Aorta (tissue), 5 donors: ENCODE data around the gene RHOT2. TPM values are rescaled to one million over a fixed set of nuclear protein-coding genes. Genes with fewer than 3 reads are reported as not detected.
"Not testable (repeated sequence)": the region's sequence is repeated elsewhere in the genome, so short reads cannot be mapped to it uniquely, and the experiment has no call there.

Experiments
- ATAC-seq: fragments of 200-7000 bp; cut with Tn5 transposase; one replicate; pipeline ENCODE4 v1.9.1; 2022; ENCODE audit warnings: moderate library complexity; ENCODE audit not compliant: low FRiP score
- DNase-seq, 2 donors: peaks; one replicate each; pipeline ENCODE4 v3.0.0-alpha.2; 2020
- H3K27ac ChIP-seq, 2 donors: one replicate each; pipeline ENCODE4 v1.5.1; 2013; ENCODE audit warnings: low read length in 2 of 2, mild to moderate bottlenecking in 2 of 2, moderate library complexity in 2 of 2, control low read depth in 1 of 2, inconsistent platforms in 1 of 2, low read depth in 1 of 2
- H3K27me3 ChIP-seq, 2 donors: one replicate each; pipeline ENCODE4 v1.6.1; 2013; ENCODE audit warnings: control low read depth in 1 of 2, low read length in 1 of 2, mild to moderate bottlenecking in 1 of 2, moderate library complexity in 1 of 2; ENCODE audit not compliant: insufficient read depth in 2 of 2, control insufficient read depth in 1 of 2
- H3K36me3 ChIP-seq, 2 donors: one replicate each; pipeline ENCODE4 v1.6.1; 2013; ENCODE audit warnings: control low read depth in 1 of 2, low read length in 1 of 2, mild to moderate bottlenecking in 1 of 2; ENCODE audit not compliant: insufficient read depth in 2 of 2, control insufficient read depth in 1 of 2
- H3K4me1 ChIP-seq, 2 donors: one replicate each; pipeline ENCODE4 v1.6.1; 2013; ENCODE audit warnings: low read length in 2 of 2, control low read depth in 1 of 2, mild to moderate bottlenecking in 1 of 2, moderate library complexity in 1 of 2; ENCODE audit not compliant: insufficient read depth in 2 of 2, control insufficient read depth in 1 of 2
- H3K4me3 ChIP-seq, 2 donors: one replicate each; pipeline ENCODE4 v1.5.1; 2013; ENCODE audit warnings: low read length in 2 of 2, control low read depth in 1 of 2, mild to moderate bottlenecking in 1 of 2
- H3K9me3 ChIP-seq: one replicate; pipeline ENCODE4 v1.6.1; 2013; ENCODE audit warnings: mild to moderate bottlenecking, low read length; ENCODE audit not compliant: control insufficient read depth
- WGBS, 2 donors: extraction: QIAGEN DNeasy Blood & Tissue Kit; methylation state at CpG; one replicate each; pipeline ENCODE4 v1.1.7; 2013; 5-methylcytosine and 5-hydroxymethylcytosine counted together
- intact Hi-C, 2 donors: fragments of 100-400 bp; cut with DNase I; formaldehyde crosslinking; loops; one replicate each; pipeline versions ENCODE4 v1.14.2 to v1.15.0; 2022
- polyA plus RNA-seq, 2 donors: library from polyadenylated mRNA; stranded (reverse); fragments of 200-250 nt; gene quantifications; one replicate each; pipeline ENCODE4 v1.2.3, GENCODE V29; 2013
- total RNA-seq, 2 donors: library from RNA; stranded (reverse); fragmentation: NEBNext Ultra II Directional; extraction: Animal tissue kit (Norgen Biotek cat#: 25700); gene quantifications; one replicate each; pipeline ENCODE4 v1.2.1, GENCODE V29; 2021
- donor health status: healthy with polysubstance abuse.
- donor health status: Bipolar disorder and iron deficiency.
- donor health status: DM: no; HTN: no; CAD: no.
- donor health status: DM: no; HTN: no; CAD: no.
- donor health status: DM: yes; HTN: yes; CAD: no.

The RHOT2 gene
- total and polyA plus RNA-seq, 4 donors, result 27.4 to 356 (median 86.6) TPM

- ATAC-seq (no peak), DNase-seq (no peak)
- H3K9me3 ChIP-seq, result no peaks in the 10 kb centered on the region
- H3K36me3 ChIP-seq, result no peaks in the 10 kb centered on the region
- H3K27ac ChIP-seq, result no peak overlapping the region
- H3K4me3 ChIP-seq, result no peak overlapping the region
- no peaks in the 10 kb centered on the region for H3K4me1 ChIP-seq
- intact Hi-C loops, result loop anchor here (1.0 to 10.0 kb wide), 5 partner anchors 74 to 346 kb away; partner anchors contain the start of genes CHTF18 (in 1 of the 2), LMF1 (in 1 of the 2) and RPUSD1 (in 1 of the 2)
- WGBS, 2 donors, result 74 to 79% methylated on average over 12 of the region's 12 CpGs
- no peaks in the 10 kb centered on the region for H3K27me3 ChIP-seq
Measured at GRCh38 chr16:711084-711483, 43.2 kb downstream of the RHOT2 start.

GRCh38 chr16:711548-712320, 43.8 kb downstream of the RHOT2 start:
- Histone ChIP-seq H3K36me3 (no peaks in the 10 kb centered on the region), H3K9me3 (no peaks in the 10 kb centered on the region), H3K27me3 (no peaks in the 10 kb centered on the region), H3K4me3 (no peak overlapping the region), H3K4me1 (no peaks in the 10 kb centered on the region), H3K27ac (no peak overlapping the region)
- intact Hi-C loops, result loop anchor here (1.0 to 10.0 kb wide), 5 partner anchors 74 to 346 kb away; partner anchors contain the start of genes CHTF18 (in 1 of the 2), LMF1 (in 1 of the 2) and RPUSD1 (in 1 of the 2)
- DNase-seq, result peak; percentile 83 to 94
- 11 to 12% methylated on average over 25 of the region's 25 CpGs for WGBS, 2 donors
- ATAC-seq, result peak; percentile 77

- H3K27ac ChIP-seq, H3K36me3 ChIP-seq, ATAC-seq, H3K4me1 ChIP-seq, H3K27me3 ChIP-seq, DNase-seq, H3K9me3 ChIP-seq, H3K4me3 ChIP-seq: not testable (repeated sequence)
- intact Hi-C loops, result loop anchor here (5.0 to 10.0 kb wide), 3 partner anchors 75 to 345 kb away; partner anchors contain the start of genes CHTF18 (in 1 of the 2), LMF1 (in 1 of the 2) and RPUSD1 (in 1 of the 2)
- WGBS, 2 donors, result 50 to 54% methylated on average over 13 of the region's 13 CpGs
Measured at GRCh38 chr16:712740-713250, 44.9 kb downstream of the RHOT2 start.

- Histone ChIP-seq H3K4me1 (no peaks in the 10 kb centered on the region), H3K4me3 (no peak overlapping the region), H3K27ac (no peak overlapping the region), H3K9me3 (no peaks in the 10 kb centered on the region), H3K36me3 (no peaks in the 10 kb centered on the region), H3K27me3 (no peaks in the 10 kb centered on the region)
- intact Hi-C loops, result loop anchor here (5.0 to 10.0 kb wide), 3 partner anchors 73 to 343 kb away; partner anchors contain the start of genes CHTF18 (in 1 of the 2), LMF1 (in 1 of the 2) and RPUSD1 (in 1 of the 2)
- no peak for DNase-seq
- no peak for ATAC-seq
- 82 to 85% methylated on average over 11 of the region's 11 CpGs for WGBS, 2 donors
Measured at GRCh38 chr16:714079-714478, 46.1 kb downstream of the RHOT2 start.

GRCh38 chr16:714558-715476, 46.9 kb downstream of the RHOT2 start, which contains the start of gene METRN:
TSS of gene METRN (plus strand) at chr16:715118. CDS start at chr16:715290, 172 bp downstream.
- Histone ChIP-seq H3K4me3 (peak within 1 kb of the TSS; percentile 50 to 64), H3K27me3 (no peaks in the 10 kb centered on the region), H3K27ac (no peak within 1 kb of the TSS), H3K4me1 (no peaks in the 10 kb centered on the region), H3K9me3 (no peaks in the 10 kb centered on the region), H3K36me3 (no peaks in the 10 kb centered on the region)
- DNase-seq, result peak; percentile 94 to 98
- 4 to 7% methylated on average over 59 to 108 of the region's 108 CpGs for WGBS, 2 donors
- intact Hi-C loops, result loop anchor here (5.0 to 10.0 kb wide), 3 partner anchors 72 to 342 kb away; partner anchors contain the start of genes CHTF18 (in 1 of the 2), LMF1 (in 1 of the 2) and RPUSD1 (in 1 of the 2)
- ATAC-seq, result peak; percentile 91

GRCh38 chr16:715477-716199, 47.7 kb downstream of the RHOT2 start:
- 1 to 2% methylated on average over 36 to 74 of the region's 74 CpGs for WGBS, 2 donors
- Histone ChIP-seq H3K4me3 (peak overlapping the region; percentile 50 to 64), H3K36me3 (no peaks in the 10 kb centered on the region), H3K27me3 (no peaks in the 10 kb centered on the region), H3K4me1 (no peaks in the 10 kb centered on the region), H3K9me3 (no peaks in the 10 kb centered on the region), H3K27ac (no peak overlapping the region)
- no peak for ATAC-seq
- intact Hi-C loops, result loop anchor here in 1 of 2 donors (10.0 kb wide), 1 partner anchor 259 kb away; the partner anchor contains the start of gene LMF1
- no peak for DNase-seq

GRCh38 chr16:716200-716568, 48.3 kb downstream of the RHOT2 start:
- no peaks in the 10 kb centered on the region for H3K27me3 ChIP-seq
- no peak overlapping the region for H3K27ac ChIP-seq
- intact Hi-C loops, result loop anchor here in 1 of 2 donors (10.0 kb wide), 1 partner anchor 259 kb away; the partner anchor contains the start of gene LMF1
- H3K4me1 ChIP-seq, result no peaks in the 10 kb centered on the region
- no peaks in the 10 kb centered on the region for H3K9me3 ChIP-seq
- ATAC-seq (no peak), DNase-seq (no peak)
- no peak overlapping the region for H3K4me3 ChIP-seq
- 8 to 13% methylated on average over 12 of the region's 12 CpGs for WGBS, 2 donors
- H3K36me3 ChIP-seq, result no peaks in the 10 kb centered on the region
